ENCODE measurements around the gene ZNF408. TPM values are rescaled to one million over a fixed set of nuclear protein-coding genes. Genes with fewer than 3 reads are reported as not detected.

ZNF408 gene
- total RNA-seq, 1 donor from 2014 or later = 14.9 TPM

DNA sequence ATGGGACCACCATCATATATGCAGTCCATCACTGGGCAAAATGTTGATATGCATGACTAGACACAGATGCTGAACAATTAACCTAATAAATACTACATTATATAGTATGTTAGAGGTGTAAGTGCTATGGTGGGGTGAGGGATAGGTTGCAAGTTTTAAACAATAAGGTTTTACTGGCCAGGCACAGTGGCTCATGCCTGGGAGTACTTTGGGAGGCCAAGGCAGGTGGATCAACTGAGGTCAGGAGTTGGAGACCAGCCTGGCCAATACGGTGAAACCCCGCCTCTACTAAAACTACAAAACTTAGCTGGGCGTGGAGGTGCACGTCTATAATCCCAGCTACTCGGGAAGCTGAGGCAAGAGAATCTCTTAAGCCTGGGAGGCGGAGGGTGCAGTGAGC lies 46.3 kb downstream of the ZNF408 start:
- Mint-ChIP-seq H3K9me3 (no peaks in the 10 kb centered on the region), H3K27ac (no peak overlapping the region), H3K27me3 (no peaks in the 10 kb centered on the region), H3K4me1 (ENCODE audit: unreplicated experiment) (no peaks in the 10 kb centered on the region), H3K36me3 (peaks cover 47% of the 10 kb centered on the region), H3K4me3 (no peak overlapping the region)
- TF ChIP-seq, protein P1, sequence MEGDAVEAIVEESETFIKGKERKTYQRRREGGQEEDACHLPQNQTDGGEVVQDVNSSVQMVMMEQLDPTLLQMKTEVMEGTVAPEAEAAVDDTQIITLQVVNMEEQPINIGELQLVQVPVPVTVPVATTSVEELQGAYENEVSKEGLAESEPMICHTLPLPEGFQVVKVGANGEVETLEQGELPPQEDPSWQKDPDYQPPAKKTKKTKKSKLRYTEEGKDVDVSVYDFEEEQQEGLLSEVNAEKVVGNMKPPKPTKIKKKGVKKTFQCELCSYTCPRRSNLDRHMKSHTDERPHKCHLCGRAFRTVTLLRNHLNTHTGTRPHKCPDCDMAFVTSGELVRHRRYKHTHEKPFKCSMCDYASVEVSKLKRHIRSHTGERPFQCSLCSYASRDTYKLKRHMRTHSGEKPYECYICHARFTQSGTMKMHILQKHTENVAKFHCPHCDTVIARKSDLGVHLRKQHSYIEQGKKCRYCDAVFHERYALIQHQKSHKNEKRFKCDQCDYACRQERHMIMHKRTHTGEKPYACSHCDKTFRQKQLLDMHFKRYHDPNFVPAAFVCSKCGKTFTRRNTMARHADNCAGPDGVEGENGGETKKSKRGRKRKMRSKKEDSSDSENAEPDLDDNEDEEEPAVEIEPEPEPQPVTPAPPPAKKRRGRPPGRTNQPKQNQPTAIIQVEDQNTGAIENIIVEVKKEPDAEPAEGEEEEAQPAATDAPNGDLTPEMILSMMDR (conservative IDR thresholded peaks at IDR 0.05) = no peak
- DNase-seq (ENCODE audit: extremely low spot score, unreplicated experiment) = no peak

Small RNAs within 50 kb of the gene (microRNA-seq; reads per million reads assigned to microRNA genes)
- 2.5 reads per million for gene MIR5582

Other genes starting within 250 kb of the ZNF408 start
- gene AMBRA1, start 107.0 kb upstream of the ZNF408 start, total RNA-seq (ENCODE audit: low replicate concordance) = 34.5 and 38.8 TPM in 2 replicates
- gene HARBI1, start 83.8 kb upstream of the ZNF408 start, total RNA-seq (ENCODE audit: low replicate concordance) = 8.5 and 8.7 TPM in 2 replicates
- gene ATG13, start 83.5 kb upstream of the ZNF408 start, total RNA-seq (ENCODE audit: low replicate concordance) = 67.3 and 67.7 TPM in 2 replicates
- gene ARHGAP1, start 412 bp upstream of the ZNF408 start, total RNA-seq (ENCODE audit: low replicate concordance) = 58.2 and 80.8 TPM in 2 replicates
- 9.5 and 12.1 TPM in 2 replicates for gene F2, start 18.2 kb downstream of the ZNF408 start, total RNA-seq (ENCODE audit: low replicate concordance)
- gene CKAP5, start 145.2 kb downstream of the ZNF408 start, total RNA-seq (ENCODE audit: low replicate concordance) = 106 and 169 TPM in 2 replicates
- 12.8 and 46.9 TPM in 2 replicates for gene LRP4, start 217.5 kb downstream of the ZNF408 start, total RNA-seq (ENCODE audit: low replicate concordance)
- gene CSTPP1, start 235.7 kb downstream of the ZNF408 start, total RNA-seq (ENCODE audit: low replicate concordance) = 34.0 and 44.4 TPM in 2 replicates

All from type B pancreatic cell (in vitro differentiated cells).